Keratinocyte (primary cell): Measurements from ENCODE around the gene ASRGL1. TPM values are rescaled to one million over a fixed set of nuclear protein-coding genes. Genes with fewer than 3 reads are reported as not detected.

ENCODE experiments used
- DNase-seq: peaks from one replicate; pipeline ENCODE4 v3.0.0-alpha.2; 2011; ENCODE audit warnings: low read depth, missing footprints, low spot score
- FAIRE-seq: peaks from 2 replicates; lab custom pipeline; 2011; peaks lifted over from hg19 to GRCh38; lab: Jason Lieb, UNC
- H2AFZ ChIP-seq: 2 replicates; pipeline ENCODE4 v1.6.0; 2012; ENCODE audit warnings: low read length, control low read depth, inconsistent platforms; ENCODE audit not compliant: control insufficient read depth
- H3K27ac ChIP-seq: 2 replicates; pipeline ENCODE4 v1.5.1; 2011; ENCODE audit warnings: low read length; ENCODE audit not compliant: control insufficient read depth, insufficient read depth
- H3K27me3 ChIP-seq: 3 replicates; pipeline ENCODE4 v1.6.0; 2011; ENCODE audit warnings: low read length; ENCODE audit not compliant: control insufficient read depth, insufficient read depth; ENCODE audit errors: extremely low read depth
- H3K36me3 ChIP-seq, 2 experiments: 2 replicates in 1 of 2; 3 replicates in 1 of 2; pipeline ENCODE4 v1.5.1; 2011; ENCODE audit warnings: low read length in 2 of 2, mild to moderate bottlenecking in 1 of 2; ENCODE audit not compliant: control insufficient read depth in 2 of 2, insufficient read depth in 2 of 2; ENCODE audit errors: extremely low read depth in 1 of 2
- H3K4me1 ChIP-seq: 3 replicates; pipeline ENCODE4 v1.5.1; 2011; ENCODE audit warnings: low read length; ENCODE audit not compliant: control insufficient read depth, insufficient read depth; ENCODE audit errors: extremely low read depth
- H3K4me2 ChIP-seq: 3 replicates; pipeline ENCODE4 v1.6.0; 2011; ENCODE audit warnings: low read depth, low read length; ENCODE audit not compliant: control insufficient read depth, insufficient read depth; ENCODE audit errors: extremely low read depth
- H3K4me3 ChIP-seq, 3 experiments: fragments of 200-600 bp in 1 of 3; sonication (generic) in 1 of 3; 2 replicates in 2 of 3; 3 replicates in 1 of 3; pipeline ENCODE4 v1.5.1; 2011 to 2016; ENCODE audit warnings: low read length in 3 of 3, mild to moderate bottlenecking in 3 of 3, control low read depth in 2 of 3, inconsistent platforms in 1 of 3, low read depth in 1 of 3, mixed read lengths in 1 of 3, mixed run types in 1 of 3, moderate library complexity in 1 of 3; ENCODE audit not compliant: control insufficient read depth in 2 of 3, insufficient read depth in 2 of 3; ENCODE audit errors: extremely low read depth in 1 of 3
- H3K79me2 ChIP-seq: 2 replicates; pipeline ENCODE4 v1.6.0; 2012; ENCODE audit warnings: low read length; ENCODE audit not compliant: control insufficient read depth, insufficient read depth
- H3K9ac ChIP-seq: 3 replicates; pipeline ENCODE4 v1.6.0; 2011; ENCODE audit warnings: low read length; ENCODE audit not compliant: control insufficient read depth, insufficient read depth; ENCODE audit errors: extremely low read depth
- H3K9me1 ChIP-seq: 3 replicates; pipeline ENCODE4 v1.6.0; 2011; ENCODE audit warnings: low read length; ENCODE audit not compliant: control insufficient read depth, insufficient read depth; ENCODE audit errors: extremely low read depth
- H3K9me3 ChIP-seq: 2 replicates; pipeline ENCODE4 v1.5.1; 2012; ENCODE audit warnings: low read depth, low read length; ENCODE audit not compliant: control insufficient read depth
- H4K20me1 ChIP-seq: 3 replicates; pipeline ENCODE4 v1.6.0; 2011; ENCODE audit warnings: low read length; ENCODE audit not compliant: control insufficient read depth, insufficient read depth; ENCODE audit errors: extremely low read depth
- EZH2 ChIP-seq: IDR thresholded peaks from one replicate; pipeline ENCODE4 v1.6.1; 2012; ENCODE audit warnings: inconsistent platforms, mild to moderate bottlenecking, low read length, moderate library complexity
- dilution Hi-C: fragments of 300-500 bp; cut with MboI; formaldehyde crosslinking; loops from one replicate; pipeline ENCODE4 v1.7.0; 2020; ENCODE audit warnings: low sequenced_read_pairs; ENCODE audit not compliant: extremely low pct_ligation_motif_present
- polyA plus RNA-seq, 5 experiments: library from polyadenylated mRNA; depleted of rRNA in 3 of 5; stranded (reverse) in 3 of 5; stranded (forward) in 1 of 5; unstranded in 1 of 5; fragments of >200 nt; gene quantifications; 1 replicate in 1 of 5; 2 replicates in 3 of 5; 3 replicates in 1 of 5; pipeline versions ENCODE4 v1.2.1 to v1.2.3, GENCODE V29; 2011 to 2012; ENCODE audit warnings: missing spikeins in 2 of 5, low read depth in 1 of 5, low replicate concordance in 1 of 5
- TF ChIP-seq, protein P1 (sequence below), 3 experiments: IDR thresholded peaks in 1 of 3; conservative IDR thresholded peaks in 1 of 3; optimal IDR thresholded peaks in 1 of 3; 2 replicates in 2 of 3; 3 replicates in 1 of 3; pipeline versions ENCODE3 to v1.5.1; 2011; ENCODE audit warnings: low read length in 3 of 3, mild to moderate bottlenecking in 3 of 3, moderate library complexity in 2 of 3, control low read depth in 1 of 3, inconsistent platforms in 1 of 3; ENCODE audit not compliant: insufficient read depth in 2 of 3; ENCODE audit errors: extremely low read depth in 1 of 3

Gene ASRGL1
- polyA plus RNA-seq, 1 donor (not counting 4 experiments of a cell fraction or from before 2014, with no cell fraction given) = 0.05 TPM

DNA sequence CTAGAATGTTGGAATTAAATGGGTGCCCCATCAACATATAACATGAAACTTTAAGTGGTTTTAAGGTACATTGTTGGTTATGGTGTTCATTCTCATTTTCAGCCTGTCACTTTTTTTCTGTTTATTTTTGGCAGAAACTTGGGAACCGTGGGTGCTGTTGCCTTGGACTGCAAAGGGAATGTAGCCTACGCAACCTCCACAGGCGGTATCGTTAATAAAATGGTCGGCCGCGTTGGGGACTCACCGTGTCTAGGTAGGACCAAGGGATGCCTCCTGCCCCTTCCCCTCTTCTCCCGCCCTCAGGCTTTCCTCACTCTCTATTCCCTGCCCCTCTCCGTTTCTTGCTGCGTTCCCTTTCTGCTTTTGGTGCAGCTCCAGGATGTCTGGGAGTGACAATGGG, 51.8 kb downstream of the ASRGL1 start:
- no peaks in the 10 kb centered on the region for H3K79me2 ChIP-seq
- H3K4me2 ChIP-seq = no peak overlapping the region
- no peaks in the 10 kb centered on the region for H4K20me1 ChIP-seq
- no peak overlapping the region for H2AFZ ChIP-seq
- no peak overlapping the region for H3K4me3 ChIP-seq
- no peaks in the 10 kb centered on the region for H3K9me3 ChIP-seq
- no peak overlapping the region for H3K9ac ChIP-seq
- H3K9me1 ChIP-seq = no peaks in the 10 kb centered on the region
- TF ChIP-seq, protein P1, sequence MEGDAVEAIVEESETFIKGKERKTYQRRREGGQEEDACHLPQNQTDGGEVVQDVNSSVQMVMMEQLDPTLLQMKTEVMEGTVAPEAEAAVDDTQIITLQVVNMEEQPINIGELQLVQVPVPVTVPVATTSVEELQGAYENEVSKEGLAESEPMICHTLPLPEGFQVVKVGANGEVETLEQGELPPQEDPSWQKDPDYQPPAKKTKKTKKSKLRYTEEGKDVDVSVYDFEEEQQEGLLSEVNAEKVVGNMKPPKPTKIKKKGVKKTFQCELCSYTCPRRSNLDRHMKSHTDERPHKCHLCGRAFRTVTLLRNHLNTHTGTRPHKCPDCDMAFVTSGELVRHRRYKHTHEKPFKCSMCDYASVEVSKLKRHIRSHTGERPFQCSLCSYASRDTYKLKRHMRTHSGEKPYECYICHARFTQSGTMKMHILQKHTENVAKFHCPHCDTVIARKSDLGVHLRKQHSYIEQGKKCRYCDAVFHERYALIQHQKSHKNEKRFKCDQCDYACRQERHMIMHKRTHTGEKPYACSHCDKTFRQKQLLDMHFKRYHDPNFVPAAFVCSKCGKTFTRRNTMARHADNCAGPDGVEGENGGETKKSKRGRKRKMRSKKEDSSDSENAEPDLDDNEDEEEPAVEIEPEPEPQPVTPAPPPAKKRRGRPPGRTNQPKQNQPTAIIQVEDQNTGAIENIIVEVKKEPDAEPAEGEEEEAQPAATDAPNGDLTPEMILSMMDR (optimal IDR thresholded peaks at IDR 0.05 in 1 of 3, IDR thresholded peaks at IDR 0.05 in 1 of 3, conservative IDR thresholded peaks at IDR 0.05 in 1 of 3; ENCODE audit: extremely low read depth in 1 of 3, insufficient read depth in 2 of 3, low read length in 3 of 3) = no peak
- TF ChIP-seq EZH2 = no peak
- H3K27ac ChIP-seq = no peak overlapping the region
- FAIRE-seq (no peak), DNase-seq (no peak)
- H3K27me3 ChIP-seq = no peaks in the 10 kb centered on the region
- no peaks in the 10 kb centered on the region for H3K36me3 ChIP-seq
- no peaks in the 10 kb centered on the region for H3K4me1 ChIP-seq
- dilution Hi-C loops = no loop called here

DNA sequence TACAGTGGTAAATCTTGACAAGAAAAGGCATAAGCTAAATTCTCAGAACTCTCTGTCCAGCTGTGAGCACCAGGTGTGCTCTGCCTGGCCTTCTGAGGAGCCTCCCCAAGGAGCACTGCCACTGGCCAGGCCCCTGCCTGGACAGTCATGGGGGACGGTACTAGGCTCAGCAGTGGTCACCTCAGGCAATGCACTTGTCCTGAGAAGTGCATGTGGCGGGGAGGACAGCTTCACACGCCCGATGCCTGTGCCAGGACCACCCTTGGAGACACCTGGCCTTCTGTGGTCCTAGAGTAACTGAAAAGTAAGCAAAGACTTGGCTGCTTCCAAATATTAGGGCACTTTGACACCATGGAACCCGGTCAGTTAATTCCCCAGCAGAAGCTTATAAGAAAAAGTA, 53.0 kb downstream of the ASRGL1 start:
- H3K27me3 ChIP-seq = no peaks in the 10 kb centered on the region
- H3K27ac ChIP-seq = no peak overlapping the region
- no peak overlapping the region for H3K9ac ChIP-seq
- H3K9me1 ChIP-seq = no peaks in the 10 kb centered on the region
- no peak overlapping the region for H3K4me2 ChIP-seq
- no peaks in the 10 kb centered on the region for H3K9me3 ChIP-seq
- dilution Hi-C loops = no loop called here
- H3K4me1 ChIP-seq = peaks cover 4% of the 10 kb centered on the region
- no peaks in the 10 kb centered on the region for H3K36me3 ChIP-seq
- H3K79me2 ChIP-seq = no peaks in the 10 kb centered on the region
- no peaks in the 10 kb centered on the region for H4K20me1 ChIP-seq
- FAIRE-seq (no peak), DNase-seq (no peak)
- no peak overlapping the region for H3K4me3 ChIP-seq
- no peak for TF ChIP-seq EZH2
- TF ChIP-seq, protein P1 (optimal IDR thresholded peaks at IDR 0.05 in 1 of 3, IDR thresholded peaks at IDR 0.05 in 1 of 3, conservative IDR thresholded peaks at IDR 0.05 in 1 of 3; ENCODE audit: extremely low read depth in 1 of 3, insufficient read depth in 2 of 3, low read length in 3 of 3) = no peak
- no peak overlapping the region for H2AFZ ChIP-seq
